GM18909 (cell line): ENCODE results near the gene PKNOX2.

ENCODE experiments used
- ATAC-seq: cut with Tn5 transposase; IDR thresholded peaks from one replicate; pipeline ENCODE4 v1.9.1; 2021; ENCODE audit warnings: mild to moderate bottlenecking; ENCODE audit not compliant: unreplicated experiment, poor library complexity

Gene PKNOX2

DNA sequence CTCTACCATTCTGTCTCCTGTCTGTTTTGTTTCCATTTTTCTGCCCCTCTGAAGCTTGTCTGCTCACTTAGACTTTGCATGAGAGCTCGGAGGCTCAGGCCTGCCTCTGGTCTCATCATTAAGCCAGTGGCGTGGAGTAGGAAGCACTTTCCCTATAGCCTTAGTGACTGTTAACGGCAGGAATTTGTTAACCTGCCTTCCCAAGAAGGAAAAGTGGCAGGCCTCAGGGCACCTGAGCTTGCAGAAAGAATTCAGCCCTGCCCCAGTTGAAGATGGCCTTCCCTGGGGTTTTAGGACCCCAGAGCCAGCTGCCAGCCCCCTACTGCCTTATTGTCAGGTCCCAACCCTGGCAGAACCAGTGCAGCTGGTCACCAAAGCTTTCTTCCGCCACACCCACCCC, 93.2 kb downstream of the PKNOX2 start:
- ATAC-seq = no peak

DNA sequence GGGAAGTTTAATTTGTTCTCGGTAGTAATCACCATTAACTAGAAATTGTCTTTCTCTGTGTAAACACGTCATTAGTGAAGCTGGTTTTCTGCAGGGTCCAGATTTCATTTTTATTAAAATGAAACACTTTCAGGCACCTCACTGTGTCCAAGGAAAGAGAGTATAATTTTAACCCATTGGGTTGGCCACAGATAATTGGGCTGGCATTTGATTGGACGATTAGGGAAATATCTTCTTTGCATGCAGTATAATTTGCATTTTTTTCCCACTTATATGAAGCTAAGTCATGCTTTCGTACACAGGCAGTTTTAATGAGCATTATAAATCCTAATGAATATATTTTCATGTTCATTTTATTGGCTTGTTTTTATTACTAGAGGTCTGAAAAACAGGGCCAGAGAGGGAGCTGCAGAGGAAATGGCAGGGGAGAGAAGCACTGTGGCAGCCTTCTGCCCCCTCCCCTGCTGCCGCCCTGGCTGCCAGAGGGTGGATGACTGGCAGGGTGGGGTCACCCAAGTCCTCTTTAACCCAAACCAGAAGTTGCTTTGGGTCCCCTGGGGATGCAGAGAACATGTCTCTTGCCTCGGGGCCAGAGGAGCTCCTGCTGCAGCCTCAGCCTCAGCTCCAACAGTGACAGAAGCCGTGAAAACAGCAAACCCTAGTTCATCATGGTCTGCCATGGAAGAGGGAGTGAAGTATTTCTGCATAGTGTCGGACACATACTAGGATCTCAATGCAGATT, 93.9 kb downstream of the PKNOX2 start:
- ATAC-seq = no peak

DNA sequence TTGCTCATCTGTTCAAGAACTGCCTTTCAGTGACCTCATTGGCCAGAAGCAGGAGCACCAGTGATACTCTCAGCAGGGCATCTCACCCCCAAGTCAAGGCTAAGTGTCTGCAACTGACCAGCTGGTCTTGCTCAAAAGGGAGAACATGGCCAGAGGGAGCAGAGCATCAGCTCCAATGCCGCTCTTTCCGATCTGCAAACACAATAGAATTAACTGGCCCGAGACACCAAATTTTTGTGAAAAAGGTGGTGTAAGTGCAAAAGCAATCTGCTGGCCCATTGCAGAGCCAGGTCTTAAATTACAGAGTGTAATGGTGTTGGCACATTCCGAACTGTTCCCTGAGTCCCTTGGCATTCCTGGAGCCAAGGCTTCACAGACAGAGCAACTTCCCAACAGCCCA, 97.0 kb downstream of the PKNOX2 start:
- no peak for ATAC-seq

DNA sequence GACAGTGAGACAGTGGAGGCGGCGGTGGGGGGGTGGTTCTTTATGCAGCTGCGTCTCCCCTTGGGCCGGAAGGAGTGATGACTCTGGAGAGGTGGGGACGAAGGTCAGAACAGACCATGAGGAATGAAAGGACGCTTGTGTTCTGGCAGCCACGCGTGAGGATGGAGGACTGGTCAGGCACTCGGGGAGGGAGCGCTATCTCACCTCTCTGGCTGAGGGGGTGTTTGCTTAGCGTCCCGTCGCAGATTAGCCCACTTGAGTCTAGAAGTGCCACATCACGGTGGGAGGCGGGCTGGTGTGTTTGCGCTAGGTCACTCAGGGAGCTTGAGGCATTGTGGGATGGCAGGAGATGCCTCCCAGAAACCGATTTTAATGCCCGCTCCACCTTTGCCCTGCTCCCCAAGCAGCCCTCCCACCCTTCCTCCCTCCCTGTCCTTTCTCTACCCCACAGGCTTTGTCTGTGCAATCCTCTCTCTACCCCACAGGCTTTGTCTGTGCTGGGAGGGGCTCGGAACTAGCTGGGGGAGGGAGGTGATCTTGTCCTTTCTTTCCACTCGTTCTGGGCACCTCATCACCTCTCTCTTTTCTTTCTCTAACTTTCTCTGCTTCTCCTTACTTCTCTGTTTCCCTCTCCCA, 97.8 kb downstream of the PKNOX2 start:
- ATAC-seq = no peak

DNA sequence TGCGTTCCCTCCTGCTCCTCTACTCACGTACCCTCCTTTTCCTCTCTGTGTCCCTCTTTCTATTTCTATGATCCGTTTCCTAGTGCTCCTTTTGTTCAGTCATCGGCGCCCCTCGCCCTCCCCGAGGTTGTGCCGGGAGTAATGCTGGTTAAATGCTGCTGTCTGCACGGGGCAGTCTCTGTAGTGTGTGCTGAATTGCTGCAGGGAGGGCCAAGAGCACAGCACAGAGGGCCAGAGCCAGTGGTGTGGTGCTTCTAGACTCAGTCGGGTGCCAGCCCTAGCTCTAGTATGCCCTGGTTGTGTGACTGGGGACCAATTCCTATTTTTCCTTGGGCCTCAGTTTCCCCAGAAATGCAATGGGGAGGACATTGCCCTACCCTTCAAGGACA, 98.3 kb downstream of the PKNOX2 start:
- no peak for ATAC-seq

DNA sequence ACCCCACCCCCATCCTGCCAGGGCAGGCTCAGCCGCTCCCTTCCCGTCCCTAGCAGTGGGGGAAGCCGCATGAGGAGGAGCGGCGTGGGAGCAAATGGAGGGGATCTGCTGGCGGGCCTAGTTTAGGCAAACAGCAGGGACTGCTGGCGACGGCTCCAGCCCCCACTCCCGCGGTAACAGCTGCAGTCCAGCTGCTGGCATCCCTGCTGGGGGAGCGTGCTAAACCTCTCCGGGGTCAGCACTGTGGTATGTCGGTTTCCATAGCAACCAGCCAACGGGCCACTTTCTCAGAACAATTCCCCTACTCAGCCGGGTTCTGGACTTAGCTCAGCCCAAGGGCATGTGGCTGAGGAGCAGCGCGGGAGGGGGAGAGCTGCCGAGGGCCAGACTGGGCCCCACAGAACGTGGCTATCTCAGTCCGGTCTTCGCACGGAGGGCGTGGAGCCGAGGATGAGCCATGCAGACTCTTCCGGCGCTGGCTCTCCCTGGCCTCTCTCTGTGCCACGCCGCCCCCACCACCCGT, 98.8 kb downstream of the PKNOX2 start:
- ATAC-seq = no peak

DNA sequence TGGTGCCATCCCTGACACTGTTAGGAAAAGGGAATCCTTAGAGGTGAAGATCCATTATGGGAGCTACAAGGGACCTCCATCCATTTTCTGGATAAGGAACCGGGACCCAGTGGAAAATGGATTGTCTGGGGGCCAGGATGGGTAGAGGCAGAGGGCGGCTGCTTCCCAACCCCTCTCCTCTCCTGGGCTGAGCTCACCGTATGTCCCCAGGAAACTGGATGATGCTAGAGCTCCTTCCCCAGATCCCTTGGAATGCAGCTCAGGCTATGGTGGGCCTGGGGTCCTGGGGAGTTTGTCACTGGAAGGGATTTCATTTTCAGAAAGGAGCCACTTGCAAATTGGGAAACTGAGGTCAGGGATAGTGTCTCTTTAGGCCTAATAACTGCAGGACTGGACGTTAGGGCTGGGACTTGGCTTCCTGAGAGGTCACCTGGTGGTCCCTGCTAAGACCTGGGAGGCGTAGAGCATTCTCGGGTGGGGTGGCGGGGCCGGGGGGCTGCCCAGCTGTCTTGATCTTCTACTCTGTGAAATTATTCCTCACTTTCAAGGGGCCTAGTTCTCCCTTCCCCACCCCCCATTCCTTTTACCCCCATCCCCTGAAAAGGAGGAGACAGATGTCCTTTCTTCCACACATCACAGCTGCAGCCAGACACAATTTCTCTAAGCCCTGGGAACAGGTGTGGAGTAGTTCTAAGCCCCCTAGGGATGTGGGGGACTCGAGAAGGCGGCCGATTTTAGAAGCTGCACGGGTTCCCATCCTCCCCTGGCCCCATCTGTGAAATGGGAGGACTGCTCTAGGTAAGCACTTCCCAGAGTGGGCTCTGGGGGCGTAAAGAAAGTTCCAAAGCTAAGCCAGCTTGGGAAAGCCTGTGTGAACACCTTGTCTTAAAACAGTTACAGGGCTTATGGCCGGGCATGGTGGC, 99.8 kb downstream of the PKNOX2 start:
- ATAC-seq = no peak

GRCh38 chr11:125267548-125267947, 103.0 kb downstream of the PKNOX2 start:
- ATAC-seq = no peak

DNA sequence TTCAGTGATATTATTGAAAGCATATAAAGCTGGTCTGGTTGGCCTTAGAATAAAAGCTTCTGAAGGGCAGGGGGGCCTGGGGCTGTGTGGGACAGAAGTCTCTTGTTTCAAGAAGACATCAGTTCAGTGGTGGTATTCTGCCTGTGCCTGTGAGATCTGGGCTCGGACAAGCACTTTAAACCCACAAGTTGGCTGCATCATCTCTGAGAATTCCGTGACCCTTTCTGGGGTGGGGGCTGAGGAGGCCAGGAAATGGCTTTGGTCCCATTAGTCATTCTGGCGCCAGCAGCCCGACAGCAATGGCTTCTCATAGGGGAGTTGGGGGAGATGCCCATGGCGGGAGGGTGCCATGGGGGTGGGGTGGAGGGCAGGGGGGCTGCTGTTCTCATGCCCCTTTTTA, 104.1 kb downstream of the PKNOX2 start:
- no peak for ATAC-seq

GRCh38 chr11:125270106-125270505, 105.6 kb downstream of the PKNOX2 start:
- no peak for ATAC-seq

GRCh38 chr11:125270711-125271110, 106.2 kb downstream of the PKNOX2 start:
- ATAC-seq = no peak

DNA sequence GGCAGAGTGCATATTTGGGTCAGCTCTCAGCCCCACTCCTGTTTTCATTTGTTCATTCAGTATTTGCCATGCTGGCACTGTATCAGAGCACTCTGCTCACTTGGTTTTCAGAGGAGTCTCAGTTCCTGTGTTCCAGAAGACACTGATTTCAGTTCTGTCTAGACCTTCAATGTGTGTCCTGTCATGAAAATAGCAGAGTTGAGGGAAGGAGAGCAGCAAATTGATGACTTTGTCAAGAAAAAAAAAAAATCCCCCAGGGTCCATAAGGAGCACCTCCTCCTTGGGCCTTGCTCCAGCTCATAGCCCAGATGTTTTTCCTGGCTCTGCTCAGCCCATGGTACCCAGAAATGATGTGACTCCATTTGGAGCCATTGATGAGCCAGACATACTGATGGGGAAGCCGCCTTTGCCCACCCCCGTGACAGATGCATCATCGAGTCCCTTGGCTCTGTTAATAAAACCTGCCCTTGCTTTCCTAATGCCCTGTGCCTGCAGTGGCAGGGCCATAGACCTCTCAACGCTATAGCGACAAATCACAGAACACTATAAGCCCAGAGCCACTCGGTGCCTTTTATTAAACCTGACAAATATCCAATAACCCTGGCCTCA, 107.0 kb downstream of the PKNOX2 start:
- no peak for ATAC-seq

DNA sequence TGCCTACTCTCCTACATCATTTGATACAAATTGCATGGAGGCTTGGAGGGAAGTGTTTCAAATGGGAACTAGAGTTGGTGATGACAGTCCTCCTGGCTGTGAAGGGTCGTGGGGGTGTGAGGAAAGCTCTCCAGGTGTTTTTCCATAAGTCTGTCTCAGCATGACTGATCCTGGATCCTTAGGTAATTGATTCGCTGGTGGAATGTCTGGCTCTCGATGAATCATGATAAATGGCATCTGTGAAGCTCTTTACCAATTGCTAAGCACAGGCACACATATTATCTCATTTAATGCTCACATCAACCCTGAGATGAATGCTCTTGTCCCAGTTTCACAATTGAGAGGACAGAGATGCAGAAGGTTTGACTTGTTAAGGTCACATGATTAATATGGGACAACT, 107.5 kb downstream of the PKNOX2 start:
- ATAC-seq = no peak

- ATAC-seq = no peak
Measured at GRCh38 chr11:125272821-125273220, 108.3 kb downstream of the PKNOX2 start.

DNA sequence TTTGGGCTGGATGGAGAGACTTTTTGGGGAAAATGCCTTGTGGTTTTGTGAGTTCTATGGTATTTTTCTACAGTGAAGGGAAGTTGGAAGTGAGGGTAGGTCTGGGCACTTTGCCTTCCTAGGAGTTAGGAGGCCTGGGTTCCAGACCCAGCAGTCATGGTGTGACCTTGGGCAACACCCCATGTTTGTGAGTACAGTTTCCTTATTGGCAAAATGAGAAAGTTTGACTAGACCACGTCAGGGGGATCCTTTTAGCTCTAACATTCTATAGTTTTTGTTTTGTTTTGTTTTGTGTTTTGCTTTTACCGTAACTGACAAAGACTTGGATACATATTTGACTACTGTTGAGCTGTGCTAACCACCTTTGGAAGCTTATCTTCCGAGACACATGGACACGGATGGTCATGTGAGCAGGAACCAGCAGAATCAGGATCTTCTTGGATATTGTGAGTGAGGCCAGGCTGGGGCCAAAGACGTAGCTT, 109.0 kb downstream of the PKNOX2 start:
- ATAC-seq = no peak

DNA sequence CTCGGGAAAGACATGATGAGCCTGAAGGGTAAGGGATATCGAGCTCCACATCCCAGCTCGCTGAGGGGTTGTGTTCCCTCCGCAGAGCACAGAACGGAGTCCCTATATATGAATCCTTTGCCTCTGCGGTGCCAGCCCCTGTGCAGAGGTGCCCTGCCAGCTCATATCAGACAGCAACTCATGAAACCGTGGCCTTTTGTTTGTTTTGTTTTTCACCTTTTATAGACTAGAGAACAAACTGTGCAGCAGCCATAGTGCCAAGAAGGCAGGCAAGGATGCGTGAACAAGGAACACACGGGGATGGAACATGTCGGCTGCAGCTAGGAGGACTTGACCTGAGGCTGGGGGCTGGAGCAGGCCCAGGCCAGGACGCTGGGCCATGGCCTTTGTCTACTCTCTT, 109.8 kb downstream of the PKNOX2 start:
- ATAC-seq = no peak

- no peak for ATAC-seq
Measured at GRCh38 chr11:125274774-125275173, 110.2 kb downstream of the PKNOX2 start.

- ATAC-seq = no peak
Measured at GRCh38 chr11:125275905-125276618, 111.5 kb downstream of the PKNOX2 start.

- ATAC-seq = no peak
Measured at GRCh38 chr11:125276619-125276976, 112.0 kb downstream of the PKNOX2 start.
